Measurements from ENCODE around the gene DLX3.

The DLX3 gene

GRCh38 chr17:49964769-49965523 is 30.1 kb downstream of the DLX3 start:
- no peak overlapping the region for H3K4me3 ChIP-seq (ENCODE audit: low read depth, low read length)
- no peak for DNase-seq (ENCODE audit: low read depth)
- TF ChIP-seq, protein P1, sequence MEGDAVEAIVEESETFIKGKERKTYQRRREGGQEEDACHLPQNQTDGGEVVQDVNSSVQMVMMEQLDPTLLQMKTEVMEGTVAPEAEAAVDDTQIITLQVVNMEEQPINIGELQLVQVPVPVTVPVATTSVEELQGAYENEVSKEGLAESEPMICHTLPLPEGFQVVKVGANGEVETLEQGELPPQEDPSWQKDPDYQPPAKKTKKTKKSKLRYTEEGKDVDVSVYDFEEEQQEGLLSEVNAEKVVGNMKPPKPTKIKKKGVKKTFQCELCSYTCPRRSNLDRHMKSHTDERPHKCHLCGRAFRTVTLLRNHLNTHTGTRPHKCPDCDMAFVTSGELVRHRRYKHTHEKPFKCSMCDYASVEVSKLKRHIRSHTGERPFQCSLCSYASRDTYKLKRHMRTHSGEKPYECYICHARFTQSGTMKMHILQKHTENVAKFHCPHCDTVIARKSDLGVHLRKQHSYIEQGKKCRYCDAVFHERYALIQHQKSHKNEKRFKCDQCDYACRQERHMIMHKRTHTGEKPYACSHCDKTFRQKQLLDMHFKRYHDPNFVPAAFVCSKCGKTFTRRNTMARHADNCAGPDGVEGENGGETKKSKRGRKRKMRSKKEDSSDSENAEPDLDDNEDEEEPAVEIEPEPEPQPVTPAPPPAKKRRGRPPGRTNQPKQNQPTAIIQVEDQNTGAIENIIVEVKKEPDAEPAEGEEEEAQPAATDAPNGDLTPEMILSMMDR (conservative IDR thresholded peaks at IDR 0.05; ENCODE audit: low read depth, low read length) = no peak

- no peak overlapping the region for H3K4me3 ChIP-seq (ENCODE audit: low read depth, low read length)
- DNase-seq (ENCODE audit: low read depth) = no peak
- TF ChIP-seq, protein P1 (conservative IDR thresholded peaks at IDR 0.05; ENCODE audit: low read depth, low read length) = no peak
Measured at GRCh38 chr17:49964303-49964768, 30.7 kb downstream of the DLX3 start.

DNA sequence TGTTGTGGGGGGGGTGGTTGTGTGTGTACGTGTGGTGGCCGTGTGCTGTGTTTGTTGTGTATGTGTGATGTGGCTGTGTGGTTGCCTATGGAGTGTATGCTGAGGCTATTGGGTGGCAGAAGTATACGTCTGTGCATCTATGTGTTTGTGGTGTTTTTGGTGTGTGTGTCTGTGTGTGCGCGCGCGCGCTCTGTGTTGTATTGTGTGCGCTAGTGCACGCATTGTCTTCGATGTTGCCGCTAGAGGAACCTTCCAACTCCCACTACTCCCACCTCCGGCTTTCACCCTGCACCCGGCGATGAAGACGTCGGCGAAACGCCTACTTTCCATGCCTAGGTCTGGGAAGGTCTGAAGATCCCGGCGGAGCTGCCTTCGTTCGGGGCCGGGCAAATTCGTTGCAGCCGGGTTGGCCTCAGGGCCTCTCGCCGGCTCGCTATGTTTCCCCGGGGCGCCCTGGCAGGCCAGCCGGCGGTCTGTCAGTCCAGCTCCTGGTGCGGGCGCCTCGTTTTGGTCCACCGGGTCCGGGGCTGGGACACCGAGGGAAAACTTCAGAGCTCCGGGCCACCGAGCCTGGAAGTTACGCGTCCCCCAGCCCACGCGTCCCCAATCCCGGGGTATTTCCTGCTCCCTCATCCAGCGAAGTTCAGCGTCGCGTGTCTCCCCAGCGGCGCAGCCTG is 31.3 kb downstream of the DLX3 start:
- no peak for DNase-seq (ENCODE audit: low read depth)
- TF ChIP-seq, protein P1 (conservative IDR thresholded peaks at IDR 0.05; ENCODE audit: low read depth, low read length) = no peak
- no peak overlapping the region for H3K4me3 ChIP-seq (ENCODE audit: low read depth, low read length)

GRCh38 chr17:49963309-49963625 is 31.8 kb downstream of the DLX3 start:
- H3K4me3 ChIP-seq (ENCODE audit: low read depth, low read length) = no peak overlapping the region
- no peak for DNase-seq (ENCODE audit: low read depth)
- TF ChIP-seq, protein P1 (conservative IDR thresholded peaks at IDR 0.05; ENCODE audit: low read depth, low read length) = no peak

DNA sequence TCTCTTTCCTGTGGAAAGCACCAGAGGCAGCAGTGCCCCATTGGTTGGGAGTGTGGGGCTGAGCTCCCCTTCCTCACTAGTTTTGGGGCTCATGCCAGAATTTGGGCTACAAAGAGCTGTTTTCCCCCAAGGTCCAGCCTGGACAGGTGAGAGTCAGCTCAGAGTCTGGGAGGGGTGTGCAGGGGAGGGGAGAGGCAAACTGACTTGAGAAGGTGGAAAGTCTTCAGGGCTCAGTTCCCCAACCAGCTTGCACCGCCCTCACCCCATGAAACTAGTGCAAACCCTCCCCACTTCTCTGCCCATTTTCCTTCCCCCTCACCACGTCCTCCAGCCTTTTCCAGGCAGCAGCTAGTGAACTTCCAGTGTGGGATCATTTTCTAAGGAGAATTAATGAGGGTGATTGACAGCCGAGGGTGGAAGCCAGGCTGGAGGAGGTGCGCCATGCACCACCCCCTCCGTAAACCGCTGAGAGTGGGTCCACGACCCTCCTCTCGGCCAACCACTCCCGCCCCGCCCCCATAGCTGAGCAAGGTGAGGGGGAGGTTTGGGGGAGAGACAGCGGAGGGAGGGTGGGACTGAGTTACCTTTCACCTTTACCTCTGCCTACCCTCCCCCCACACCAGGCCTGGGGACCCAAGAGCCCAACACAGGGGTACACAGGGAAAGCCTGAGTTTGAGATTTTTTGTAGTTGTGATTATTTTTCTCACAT is 32.3 kb downstream of the DLX3 start:
- DNase-seq (ENCODE audit: low read depth) = no peak
- H3K4me3 ChIP-seq (ENCODE audit: low read depth, low read length) = no peak overlapping the region
- TF ChIP-seq, protein P1 (conservative IDR thresholded peaks at IDR 0.05; ENCODE audit: low read depth, low read length) = no peak

DNA sequence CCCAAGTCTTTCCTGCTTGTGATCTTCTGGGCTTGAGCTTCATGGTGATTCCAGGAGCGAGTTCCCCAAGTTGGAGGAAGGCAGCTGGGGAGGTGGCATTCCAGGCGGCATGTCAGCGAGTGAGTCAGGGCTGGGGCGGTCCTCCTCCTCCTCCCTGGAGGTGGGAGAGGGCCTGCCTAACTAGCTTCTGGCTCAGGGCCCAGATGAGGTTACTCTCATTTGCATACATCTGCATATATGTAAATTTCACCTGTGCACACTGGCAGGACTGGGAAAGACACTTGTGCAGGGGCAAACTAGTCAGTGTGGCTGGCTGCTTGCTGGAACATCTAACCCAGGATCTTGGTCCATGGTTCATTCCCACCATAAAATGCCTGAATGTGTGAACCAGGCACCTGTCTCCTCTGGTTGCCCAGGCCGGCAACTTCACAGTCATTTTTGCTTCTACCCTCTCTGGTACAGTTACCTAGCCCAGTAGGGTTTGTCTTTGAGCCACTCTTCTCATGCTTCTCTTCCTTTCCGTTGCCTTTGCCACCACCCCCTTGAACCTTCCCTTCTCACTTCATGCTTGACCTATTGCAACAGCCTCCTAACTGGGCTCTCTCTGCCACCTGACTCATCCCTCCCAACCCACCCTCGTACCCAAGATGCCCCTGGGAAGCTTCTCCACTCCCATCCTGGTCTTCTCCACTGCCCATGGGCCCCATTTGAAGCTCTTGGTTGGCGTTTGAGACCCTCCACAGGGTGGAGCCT is 35.7 kb downstream of the DLX3 start:
- no peak overlapping the region for H3K4me3 ChIP-seq (ENCODE audit: low read depth, low read length)
- no peak for DNase-seq (ENCODE audit: low read depth)
- TF ChIP-seq, protein P1 (conservative IDR thresholded peaks at IDR 0.05; ENCODE audit: low read depth, low read length) = no peak
